Measurements from ENCODE around the gene RAD50. TPM values are rescaled to one million over a fixed set of nuclear protein-coding genes. Genes with fewer than 3 reads are reported as not detected.
"Not testable (repeated sequence)": the region's sequence is repeated elsewhere in the genome, so short reads cannot be mapped to it uniquely, and the experiment has no call there.

RAD50 gene
- polyA plus RNA-seq, 3 donors: 50.5 to 52.6 (median 52.4) TPM

- DNase-seq (ENCODE audit: low read depth in 3 of 3, low spot score in 2 of 3): no peak
Measured at GRCh38 chr5:132627470-132627869, 70.7 kb downstream of the RAD50 start.

- DNase-seq (ENCODE audit: low read depth in 3 of 3, low spot score in 2 of 3): no peak
Measured at GRCh38 chr5:132628814-132629213, 72.0 kb downstream of the RAD50 start.

GRCh38 chr5:132629230-132629944, 72.6 kb downstream of the RAD50 start:
- no peak for DNase-seq (ENCODE audit: low read depth in 3 of 3, low spot score in 2 of 3)

- DNase-seq (ENCODE audit: low read depth in 3 of 3, low spot score in 2 of 3): not testable (repeated sequence)
Measured at GRCh38 chr5:132633587-132633986, 76.8 kb downstream of the RAD50 start.

- DNase-seq (ENCODE audit: low read depth in 3 of 3, low spot score in 2 of 3): no peak
Measured at GRCh38 chr5:132635873-132636272, 79.1 kb downstream of the RAD50 start.

- no peak for DNase-seq (ENCODE audit: low read depth in 3 of 3, low spot score in 2 of 3)
Measured at GRCh38 chr5:132637241-132637640, 80.5 kb downstream of the RAD50 start.

- DNase-seq (ENCODE audit: low read depth in 3 of 3, low spot score in 2 of 3): no peak
Measured at GRCh38 chr5:132639706-132640130, 82.9 kb downstream of the RAD50 start.

GRCh38 chr5:132640613-132641012, 83.8 kb downstream of the RAD50 start:
- DNase-seq (ENCODE audit: low read depth in 3 of 3, low spot score in 2 of 3): no peak

GRCh38 chr5:132641241-132641723, 84.5 kb downstream of the RAD50 start:
- no peak for DNase-seq (ENCODE audit: low read depth in 3 of 3, low spot score in 2 of 3)

GRCh38 chr5:132641841-132642240, 85.1 kb downstream of the RAD50 start:
- DNase-seq (ENCODE audit: low read depth in 3 of 3, low spot score in 2 of 3): no peak

GRCh38 chr5:132644177-132644576, 87.4 kb downstream of the RAD50 start:
- DNase-seq (ENCODE audit: low read depth in 3 of 3, low spot score in 2 of 3): no peak

GRCh38 chr5:132646583-132647266, 89.9 kb downstream of the RAD50 start:
- DNase-seq (ENCODE audit: low read depth in 3 of 3, low spot score in 2 of 3): no peak

GRCh38 chr5:132647473-132647872, 90.7 kb downstream of the RAD50 start:
- no peak for DNase-seq (ENCODE audit: low read depth in 3 of 3, low spot score in 2 of 3)

- no peak for DNase-seq (ENCODE audit: low read depth in 3 of 3, low spot score in 2 of 3)
Measured at GRCh38 chr5:132648355-132648754, 91.6 kb downstream of the RAD50 start.

GRCh38 chr5:132651838-132652469, 95.2 kb downstream of the RAD50 start:
- DNase-seq (ENCODE audit: low read depth in 3 of 3, low spot score in 2 of 3): no peak

- no peak for DNase-seq (ENCODE audit: low read depth in 3 of 3, low spot score in 2 of 3)
Measured at GRCh38 chr5:132653716-132654115, 96.9 kb downstream of the RAD50 start.

- DNase-seq (ENCODE audit: low read depth in 3 of 3, low spot score in 2 of 3): no peak
Measured at GRCh38 chr5:132655821-132656773, 99.3 kb downstream of the RAD50 start.

GRCh38 chr5:132656774-132657355, 100.1 kb downstream of the RAD50 start:
- no peak for DNase-seq (ENCODE audit: low read depth in 3 of 3, low spot score in 2 of 3)

GRCh38 chr5:132657676-132658380, 101.1 kb downstream of the RAD50 start, which contains the start of gene IL13:
Gene IL13, plus strand, starts transcription at chr5:132658173. Its CDS starts 14 bp downstream, at chr5:132658187.
- DNase-seq (ENCODE audit: low read depth in 3 of 3, low spot score in 2 of 3): no peak
